ENCODE measurements around the gene GHRH. TPM values are rescaled to one million over a fixed set of nuclear protein-coding genes. Genes with fewer than 3 reads are reported as not detected.

The GHRH gene
- total RNA-seq, 4 donors from 2014 or later = not detected

- intact Hi-C loops (cut with DNase I) = no loop called here
- no peak for DNase-seq (ENCODE audit: extremely low spot score)
- Histone ChIP-seq H3K36me3 (no peaks in the 10 kb centered on the region), H3K27me3 (no peaks in the 10 kb centered on the region), H3K27ac (replicated peaks in 1 of 4) (no peak overlapping the region), H3K4me3 (no peak overlapping the region), H3K9me3 (no peaks in the 10 kb centered on the region), H3K4me1 (peaks cover 0 to 8% (median 7%) of the 10 kb centered on the region in 4 donors)
- WGBS = 82% methylated on average over 9 of the region's 9 CpGs
- TF ChIP-seq POLR2A (IDR thresholded peaks at IDR 0.05; ENCODE audit: low read depth) (no peak), EP300 (IDR thresholded peaks at IDR 0.05) (no peak), POLR2AphosphoS5 (IDR thresholded peaks at IDR 0.05) (no peak)
- TF ChIP-seq, protein P1, sequence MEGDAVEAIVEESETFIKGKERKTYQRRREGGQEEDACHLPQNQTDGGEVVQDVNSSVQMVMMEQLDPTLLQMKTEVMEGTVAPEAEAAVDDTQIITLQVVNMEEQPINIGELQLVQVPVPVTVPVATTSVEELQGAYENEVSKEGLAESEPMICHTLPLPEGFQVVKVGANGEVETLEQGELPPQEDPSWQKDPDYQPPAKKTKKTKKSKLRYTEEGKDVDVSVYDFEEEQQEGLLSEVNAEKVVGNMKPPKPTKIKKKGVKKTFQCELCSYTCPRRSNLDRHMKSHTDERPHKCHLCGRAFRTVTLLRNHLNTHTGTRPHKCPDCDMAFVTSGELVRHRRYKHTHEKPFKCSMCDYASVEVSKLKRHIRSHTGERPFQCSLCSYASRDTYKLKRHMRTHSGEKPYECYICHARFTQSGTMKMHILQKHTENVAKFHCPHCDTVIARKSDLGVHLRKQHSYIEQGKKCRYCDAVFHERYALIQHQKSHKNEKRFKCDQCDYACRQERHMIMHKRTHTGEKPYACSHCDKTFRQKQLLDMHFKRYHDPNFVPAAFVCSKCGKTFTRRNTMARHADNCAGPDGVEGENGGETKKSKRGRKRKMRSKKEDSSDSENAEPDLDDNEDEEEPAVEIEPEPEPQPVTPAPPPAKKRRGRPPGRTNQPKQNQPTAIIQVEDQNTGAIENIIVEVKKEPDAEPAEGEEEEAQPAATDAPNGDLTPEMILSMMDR (IDR thresholded peaks at IDR 0.05) = no peak
Measured at GRCh38 chr20:37266940-37267666, 5.5 kb upstream of the GHRH start.

DNA sequence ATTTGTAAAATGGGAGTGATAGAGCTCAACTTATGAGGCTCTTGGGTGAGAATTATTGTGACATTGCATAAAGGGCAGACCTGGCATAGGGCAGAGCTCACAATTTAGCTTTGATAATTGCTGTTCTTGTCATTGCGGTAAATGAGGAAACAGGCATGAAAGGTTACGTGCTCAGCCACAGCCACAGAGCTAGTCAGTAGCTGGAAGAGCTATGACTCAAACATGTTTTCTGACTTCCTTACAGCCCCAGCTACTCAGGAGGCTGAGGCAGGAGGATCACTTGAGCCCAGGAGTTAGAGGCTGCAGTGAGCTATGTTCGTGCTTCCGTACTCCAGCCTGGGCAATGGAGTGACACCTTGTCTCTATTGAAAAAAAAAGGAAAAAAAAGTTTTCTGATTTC, 3.5 kb upstream of the GHRH start:
- TF ChIP-seq, protein P1 (IDR thresholded peaks at IDR 0.05) = no peak
- no peak for TF ChIP-seq EP300 (IDR thresholded peaks at IDR 0.05)
- no peak for TF ChIP-seq POLR2A (IDR thresholded peaks at IDR 0.05; ENCODE audit: low read depth)
- no peak for TF ChIP-seq POLR2AphosphoS5 (IDR thresholded peaks at IDR 0.05)
- 93% methylated on average over 4 of the region's 4 CpGs for WGBS
- H3K4me3 ChIP-seq = no peak overlapping the region
- H3K27me3 ChIP-seq = no peaks in the 10 kb centered on the region
- DNase-seq (ENCODE audit: extremely low spot score) = no peak
- intact Hi-C loops (cut with DNase I) = no loop called here
- no peaks in the 10 kb centered on the region for H3K36me3 ChIP-seq
- H3K27ac ChIP-seq (replicated peaks in 1 of 4) = no peak overlapping the region
- H3K4me1 ChIP-seq = peaks cover 0 to 8% (median 7%) of the 10 kb centered on the region in 4 donors
- no peaks in the 10 kb centered on the region for H3K9me3 ChIP-seq

GRCh38 chr20:37263686-37264085, 2.1 kb upstream of the GHRH start:
- Histone ChIP-seq H3K4me1 (no peaks in the 10 kb centered on the region), H3K27ac (replicated peaks in 1 of 4) (no peak overlapping the region), H3K4me3 (no peak overlapping the region), H3K9me3 (no peaks in the 10 kb centered on the region), H3K27me3 (no peaks in the 10 kb centered on the region), H3K36me3 (no peaks in the 10 kb centered on the region)
- 88% methylated on average over 6 of the region's 6 CpGs for WGBS
- intact Hi-C loops (cut with DNase I) = no loop called here
- DNase-seq (ENCODE audit: extremely low spot score) = no peak
- no peak for TF ChIP-seq EP300 (IDR thresholded peaks at IDR 0.05)
- TF ChIP-seq, protein P1 (IDR thresholded peaks at IDR 0.05) = no peak
- no peak for TF ChIP-seq POLR2AphosphoS5 (IDR thresholded peaks at IDR 0.05)
- no peak for TF ChIP-seq POLR2A (IDR thresholded peaks at IDR 0.05; ENCODE audit: low read depth)

GRCh38 chr20:37262505-37262904, 891 bp upstream of the GHRH start:
- no peak for DNase-seq (ENCODE audit: extremely low spot score)
- Histone ChIP-seq H3K27me3 (no peaks in the 10 kb centered on the region), H3K4me3 (no peak overlapping the region), H3K9me3 (no peaks in the 10 kb centered on the region), H3K27ac (replicated peaks in 1 of 4) (no peak overlapping the region), H3K36me3 (no peaks in the 10 kb centered on the region), H3K4me1 (no peaks in the 10 kb centered on the region)
- intact Hi-C loops (cut with DNase I) = no loop called here
- 70% methylated on average over 6 of the region's 8 CpGs for WGBS
- TF ChIP-seq POLR2A (IDR thresholded peaks at IDR 0.05; ENCODE audit: low read depth) = no peak
- TF ChIP-seq, protein P1 (IDR thresholded peaks at IDR 0.05) = no peak
- no peak for TF ChIP-seq EP300 (IDR thresholded peaks at IDR 0.05)
- TF ChIP-seq POLR2AphosphoS5 (IDR thresholded peaks at IDR 0.05) = no peak

- Histone ChIP-seq H3K36me3 (no peaks in the 10 kb centered on the region), H3K4me1 (no peaks in the 10 kb centered on the region), H3K27me3 (peaks cover 0 to 4% (median 0%) of the 10 kb centered on the region in 4 donors), H3K27ac (replicated peaks in 1 of 4) (no peak overlapping the region), H3K4me3 (no peak overlapping the region), H3K9me3 (no peaks in the 10 kb centered on the region)
- 83% methylated on average over 4 of the region's 4 CpGs for WGBS
- TF ChIP-seq, protein P1 (IDR thresholded peaks at IDR 0.05) = no peak
- no peak for TF ChIP-seq POLR2A (IDR thresholded peaks at IDR 0.05; ENCODE audit: low read depth)
- intact Hi-C loops (cut with DNase I) = no loop called here
- no peak for DNase-seq (ENCODE audit: extremely low spot score)
Measured at GRCh38 chr20:37260923-37261322, 691 bp downstream of the GHRH start.

All from esophagus muscularis mucosa (tissue), 4 donors.